Stimulated activated naive CD8-positive, alpha-beta T cell treated with anti-CD3 and anti-CD28 coated beads, Interleukin-15, Interleukin-2, amounts not matched to agents 100 U/mL and 50 U/mL, for 24 hours (primary cell): ENCODE results near the gene DGKQ.
"Not testable (repeated sequence)": the region's sequence is repeated elsewhere in the genome, so short reads cannot be mapped to it uniquely, and the experiment has no call there.

Source experiments
- ATAC-seq: fragments of 150-1000 bp; cut with Tn5 transposase; one replicate; pipeline ENCODE4 v1.10.0; 2021
- DNase-seq: peaks from one replicate; pipeline ENCODE4 v3.0.0; 2021

Gene DGKQ

DNA sequence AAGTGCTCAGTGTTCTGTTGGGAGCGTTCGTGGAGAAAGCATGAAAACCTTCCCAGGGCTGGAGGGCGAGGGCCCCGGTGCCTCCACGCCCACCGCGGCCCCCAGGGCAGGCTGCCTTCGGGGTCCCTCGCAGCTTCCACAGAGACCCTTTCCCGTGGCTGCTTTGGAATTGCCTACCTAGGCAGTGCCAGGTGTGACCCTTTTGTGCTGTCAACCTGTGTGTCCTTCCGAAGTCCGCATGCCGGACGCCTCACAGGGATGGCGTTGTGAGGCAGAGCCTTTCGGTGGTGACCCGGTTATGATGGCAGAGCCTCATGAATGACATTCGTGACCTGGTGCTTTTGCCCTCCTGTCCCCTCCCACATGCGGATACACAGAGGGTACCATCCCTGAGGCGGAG lies 23.7 kb downstream of the DGKQ start:
- no peak for ATAC-seq
- DNase-seq: no peak

DNA sequence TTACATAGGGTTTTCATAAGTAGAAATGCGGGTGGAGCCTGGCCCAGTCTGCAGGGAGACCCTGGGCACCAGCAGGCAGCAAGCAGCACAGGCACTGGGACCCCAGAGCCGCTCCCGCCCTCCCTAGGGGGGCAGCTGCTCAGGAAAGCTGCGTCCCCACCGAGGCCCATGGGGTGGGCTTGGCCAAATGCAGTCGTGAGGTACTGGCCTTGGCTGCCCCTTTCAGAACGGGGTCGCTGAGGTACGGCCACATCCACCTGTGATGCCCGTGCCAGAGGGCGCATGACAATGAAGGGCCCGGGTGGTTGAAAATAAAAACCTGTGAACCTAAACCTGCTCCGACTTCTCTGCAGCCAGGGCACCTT lies 24.5 kb downstream of the DGKQ start:
- ATAC-seq: no peak
- DNase-seq: no peak

GRCh38 chr4:948101-948935 lies 25.1 kb downstream of the DGKQ start:
- DNase-seq: no peak
- no peak for ATAC-seq

DNA sequence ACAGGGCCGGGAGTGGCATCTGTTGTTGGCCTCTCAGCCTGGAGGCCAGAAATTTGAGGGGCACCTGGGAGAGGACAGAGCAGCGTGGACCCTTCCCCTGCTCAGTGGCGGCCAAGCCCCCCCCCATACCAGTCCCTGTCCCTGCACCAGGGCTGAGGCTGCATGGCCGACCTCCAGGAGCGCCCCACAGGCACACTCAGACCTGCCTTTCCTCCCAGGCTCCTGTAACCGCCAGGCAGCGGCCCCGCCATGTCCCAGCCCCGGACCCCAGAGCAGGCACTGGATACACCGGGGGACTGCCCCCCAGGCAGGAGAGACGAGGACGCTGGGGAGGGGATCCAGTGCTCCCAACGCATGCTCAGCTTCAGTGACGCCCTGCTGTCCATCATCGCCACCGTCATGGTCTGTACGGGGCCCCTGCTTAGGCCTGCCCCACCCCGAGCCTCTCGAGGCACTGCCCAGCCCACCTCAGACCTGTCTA lies 25.8 kb downstream of the DGKQ start:
- ATAC-seq (no peak), DNase-seq (no peak)

DNA sequence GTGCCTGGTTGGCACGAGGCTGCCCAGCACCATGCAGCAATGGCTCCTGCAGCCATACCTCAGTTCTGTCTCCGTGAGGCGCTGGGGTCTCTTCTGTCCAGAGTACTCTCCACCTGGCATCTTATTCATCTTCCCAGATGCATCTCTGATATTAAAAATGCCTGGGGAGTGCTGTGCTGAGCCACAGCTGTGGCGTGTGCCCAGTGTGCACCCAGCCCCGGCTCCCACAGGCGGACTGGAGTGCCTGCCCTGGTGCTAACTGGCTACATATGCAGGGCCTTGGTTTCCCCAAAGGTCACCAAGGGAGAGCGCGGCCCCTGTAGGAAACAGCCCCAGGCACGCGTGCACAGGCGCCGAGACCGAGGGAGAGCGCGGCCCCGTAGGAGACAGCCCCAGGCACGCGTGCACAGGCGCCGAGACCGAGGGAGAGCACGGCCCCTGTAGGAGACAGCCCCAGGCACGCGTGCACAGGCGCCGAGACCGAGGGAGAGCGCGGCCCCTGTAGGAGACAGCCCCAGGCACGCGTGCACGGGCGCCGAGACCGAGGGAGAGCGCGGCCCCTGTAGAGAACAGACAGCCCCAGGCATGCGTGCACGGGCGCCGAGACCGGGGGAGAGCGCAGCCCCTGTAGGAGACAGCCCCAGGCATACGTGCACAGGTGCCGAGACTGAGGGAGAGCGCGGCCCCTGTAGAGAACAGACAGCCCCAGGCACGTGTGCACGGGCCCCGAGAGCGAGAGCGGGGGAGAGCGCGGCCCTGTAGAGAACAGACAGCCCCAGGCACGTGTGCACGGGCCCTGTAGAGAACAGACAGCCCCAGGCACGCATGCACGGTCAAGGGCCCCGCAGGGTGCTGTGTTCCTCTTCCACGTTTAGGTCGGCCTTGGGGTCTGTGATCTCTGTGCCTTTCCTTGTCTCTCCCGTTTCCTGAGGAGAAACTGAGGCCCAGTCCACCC lies 26.6 kb downstream of the DGKQ start:
- DNase-seq: no peak
- ATAC-seq: no peak

DNA sequence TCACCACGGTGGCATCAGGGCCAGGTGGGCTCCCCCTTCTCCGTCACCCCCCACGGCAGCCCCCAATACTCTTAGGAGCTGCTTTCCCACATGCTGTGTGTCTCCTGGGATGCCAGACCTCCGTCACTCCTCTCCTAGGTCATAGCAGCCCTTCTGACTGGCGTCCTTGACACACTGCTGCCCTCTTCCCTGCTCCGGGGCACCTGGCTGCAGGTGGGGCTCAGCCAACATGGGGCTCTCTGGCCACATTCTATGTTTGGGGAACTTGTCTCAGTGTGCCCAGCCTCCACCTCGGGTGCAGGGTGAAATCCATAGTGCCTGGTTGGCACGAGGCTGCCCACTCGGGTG lies 27.3 kb downstream of the DGKQ start:
- DNase-seq: no peak
- ATAC-seq: no peak

GRCh38 chr4:945274-946102 lies 27.9 kb downstream of the DGKQ start:
- DNase-seq: no peak
- no peak for ATAC-seq

- DNase-seq, ATAC-seq: not testable (repeated sequence)
Observed at GRCh38 chr4:939508-939907, 33.9 kb downstream of the DGKQ start.

DNA sequence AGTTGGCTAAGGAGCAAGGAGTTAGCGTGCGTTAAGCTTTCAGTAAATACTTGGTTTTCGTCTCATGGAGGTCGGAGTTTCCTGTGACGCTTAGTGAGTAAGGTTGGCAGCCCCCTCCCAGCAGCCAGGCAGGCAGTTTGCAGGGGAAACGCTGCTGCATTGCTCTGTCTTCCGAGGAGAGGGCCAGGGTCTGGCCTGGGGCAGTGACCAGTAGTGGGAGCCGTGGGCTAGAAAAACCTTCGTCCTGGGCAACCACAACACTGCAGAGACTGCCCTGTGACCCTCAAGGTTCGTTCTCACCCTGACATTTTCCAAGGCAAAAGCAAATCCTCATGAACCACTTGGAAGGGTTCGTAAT lies 40.7 kb downstream of the DGKQ start:
- no peak for DNase-seq

GRCh38 chr4:931960-932712 lies 41.2 kb downstream of the DGKQ start, which contains the start of the genes GAK and TMEM175:
Gene GAK, minus strand, starts transcription at chr4:932316. Its CDS starts 129 bp downstream, at chr4:932187.
Gene TMEM175, plus strand, starts transcription at chr4:932460. Its CDS starts 15,280 bp downstream, at chr4:947740.
- peak; percentile 98 for DNase-seq
- peak; percentile 98 for ATAC-seq

More for the DNA sequence above, 40.7 kb downstream of the DGKQ start:
- ATAC-seq: peak; percentile 0

DNA sequence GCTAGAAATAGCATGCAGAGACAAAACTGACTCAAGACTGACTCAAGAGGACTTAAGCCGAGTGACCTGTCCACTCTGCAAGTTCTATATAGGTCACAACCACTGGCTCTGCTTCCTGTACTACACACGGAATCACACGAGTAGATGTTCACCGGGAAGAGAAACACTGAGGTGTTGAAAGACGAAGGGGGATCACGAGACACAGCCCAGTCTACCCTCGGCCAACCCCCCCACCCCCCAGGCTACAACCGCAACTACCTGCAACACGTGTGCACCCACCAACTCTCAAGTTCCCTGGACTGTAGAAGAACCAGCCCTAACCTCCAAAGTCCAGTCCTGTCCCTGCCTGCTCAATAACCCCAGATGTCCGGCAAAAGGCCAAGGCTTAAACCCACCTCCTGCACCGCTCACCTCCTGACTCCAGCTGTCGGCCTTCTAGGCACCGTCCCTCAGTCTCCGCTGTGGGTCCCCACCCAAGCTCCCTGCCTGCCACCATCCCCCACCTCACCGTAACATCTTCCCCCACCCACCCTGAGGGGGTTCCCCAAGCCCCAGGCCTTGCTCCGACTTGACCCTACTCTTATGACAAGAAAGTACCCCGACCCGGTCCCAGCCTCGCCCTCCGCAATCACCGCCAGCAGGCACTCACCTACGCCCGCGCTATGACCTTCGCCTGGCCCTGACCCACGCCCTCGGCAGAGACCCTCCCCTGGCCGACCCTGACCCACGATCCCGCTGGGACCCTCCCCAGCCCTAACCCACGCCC lies 42.0 kb downstream of the DGKQ start:
- no peak for ATAC-seq
- peak; percentile 37 for DNase-seq

DNA sequence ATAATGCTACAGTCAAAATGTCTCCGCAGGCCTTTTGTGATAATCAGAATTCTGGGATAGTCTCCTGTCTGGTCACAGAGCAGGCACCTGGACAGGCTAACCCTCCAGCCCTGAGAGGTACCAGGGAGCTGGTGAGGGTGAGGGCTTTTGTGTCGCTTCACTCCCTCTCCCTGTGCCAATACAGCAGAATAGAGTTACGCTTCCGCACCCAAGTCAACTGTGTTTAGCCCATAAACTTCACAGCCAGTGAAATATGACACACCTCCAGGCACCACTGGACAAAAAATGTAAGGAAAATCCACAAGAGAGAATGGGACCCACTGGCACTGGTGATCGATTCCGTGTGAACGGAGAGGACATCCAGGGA lies 42.6 kb downstream of the DGKQ start:
- DNase-seq: no peak
- ATAC-seq: no peak

DNA sequence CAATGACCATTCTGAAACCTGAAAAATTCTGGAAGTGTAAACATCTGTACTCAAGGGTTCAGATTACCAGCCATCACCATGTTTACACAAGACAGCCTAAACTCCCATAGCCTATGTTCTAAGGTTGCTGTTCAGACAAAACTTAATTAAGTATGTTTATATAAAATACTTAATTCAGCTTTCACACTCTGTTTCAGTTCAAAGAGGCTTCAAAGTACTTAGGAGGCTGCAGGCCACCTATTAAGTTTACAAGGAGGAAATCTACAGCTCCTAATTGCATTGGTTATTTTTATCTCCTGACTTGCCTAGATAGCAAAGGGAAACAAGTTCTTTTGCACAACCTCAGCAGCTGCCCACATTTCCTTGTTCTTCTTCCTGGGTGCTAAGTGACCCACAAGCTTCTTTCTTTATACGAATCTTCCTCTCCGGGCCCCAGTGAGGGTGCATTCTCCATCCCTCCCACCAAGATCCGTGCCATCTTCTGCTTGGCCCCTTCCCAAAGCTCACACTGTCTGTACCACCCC lies 43.3 kb downstream of the DGKQ start:
- no peak for ATAC-seq
- no peak for DNase-seq

GRCh38 chr4:929096-929765 lies 44.1 kb downstream of the DGKQ start:
- ATAC-seq (no peak), DNase-seq (no peak)

DNA sequence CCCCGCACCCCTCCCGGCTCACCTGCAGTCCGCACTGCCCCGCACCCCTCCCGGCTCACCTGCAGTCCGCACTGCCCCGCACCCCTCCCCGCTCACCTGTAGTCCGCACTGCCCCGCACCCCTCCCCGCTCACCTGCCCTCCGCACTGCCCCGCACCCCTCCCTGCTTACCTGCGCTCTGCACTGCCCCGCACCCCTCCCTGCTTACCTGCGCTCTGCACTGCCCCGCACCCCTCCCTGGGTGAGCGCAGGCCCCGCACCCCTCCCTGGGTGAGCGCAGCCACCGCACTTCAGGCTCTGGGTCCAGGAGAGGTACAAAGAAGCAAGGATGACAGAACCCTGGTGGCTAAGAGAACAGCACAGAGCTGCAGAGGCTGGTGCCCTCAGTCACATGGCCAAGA lies 45.8 kb downstream of the DGKQ start:
- DNase-seq, ATAC-seq: not testable (repeated sequence)

DNA sequence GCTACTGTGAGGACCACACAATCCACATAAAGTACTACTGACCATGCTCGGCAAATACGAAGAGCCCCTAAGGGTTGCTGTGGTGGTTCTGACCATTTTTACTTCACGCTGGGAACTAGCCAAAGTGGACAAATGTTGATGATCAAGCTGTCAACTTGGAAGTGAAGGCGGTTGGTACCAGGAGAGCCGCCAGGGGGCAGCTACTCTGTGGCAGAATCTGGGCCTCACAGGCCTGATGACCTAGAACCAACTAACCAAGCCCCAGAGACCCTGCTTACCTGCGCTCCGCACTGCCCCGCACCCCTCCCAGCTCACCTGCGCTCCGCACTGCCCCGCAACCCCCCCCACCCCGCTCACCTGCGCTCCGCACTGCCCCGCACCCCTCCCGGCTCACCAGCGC lies 46.8 kb downstream of the DGKQ start:
- ATAC-seq: no peak
- no peak for DNase-seq

GRCh38 chr4:925771-926500 lies 47.4 kb downstream of the DGKQ start:
- no peak for DNase-seq

GRCh38 chr4:925171-925570 lies 48.2 kb downstream of the DGKQ start:
- DNase-seq: no peak
- no peak for ATAC-seq

More at GRCh38 chr4:925771-926500, 47.4 kb downstream of the DGKQ start:
- no peak for ATAC-seq
